Thoracic aorta (tissue), 2 donors: ENCODE results near the gene COL15A1. TPM values are rescaled to one million over a fixed set of nuclear protein-coding genes. Genes with fewer than 3 reads are reported as not detected.

Source experiments
- ATAC-seq: fragments of 150-250 bp; one replicate; pipeline ENCODE4 v1.8.0; 2017; ENCODE audit warnings: low read depth; ENCODE audit not compliant: insufficient number of reproducible peaks, low FRiP score
- DNase-seq: peaks from one replicate; pipeline ENCODE4 v3.0.0-alpha.2; 2020; ENCODE audit warnings: low spot score
- H3K27ac ChIP-seq, 2 donors: fragments of 200-600 bp; sonication (generic); 1 replicate in 1 of 2; 2 replicates in 1 of 2; pipeline ENCODE4 v1.5.1; 2016; ENCODE audit warnings: mild to moderate bottlenecking in 2 of 2, moderate library complexity in 2 of 2
- H3K27me3 ChIP-seq: fragments of 200-600 bp; sonication (generic); replicated peaks from 2 replicates; pipeline ENCODE4 v1.6.0; 2016; ENCODE audit warnings: mild to moderate bottlenecking; ENCODE audit not compliant: insufficient read depth
- H3K36me3 ChIP-seq: fragments of 200-600 bp; sonication (generic); one replicate; pipeline ENCODE4 v1.5.1; 2016
- H3K4me1 ChIP-seq, 2 donors: fragments of 200-600 bp; sonication (generic); 1 replicate in 1 of 2; 2 replicates in 1 of 2; pipeline versions ENCODE4 v1.5.1 to v1.6.0; 2016; ENCODE audit warnings: low read depth in 2 of 2, mild to moderate bottlenecking in 1 of 2; ENCODE audit not compliant: control insufficient read depth in 1 of 2
- H3K4me3 ChIP-seq: fragments of 200-600 bp; sonication (generic); 2 replicates; pipeline ENCODE4 v1.5.1; 2016; ENCODE audit warnings: mild to moderate bottlenecking
- H3K9me3 ChIP-seq: fragments of 200-600 bp; sonication (generic); 2 replicates; pipeline ENCODE4 v1.5.1; 2016
- CTCF ChIP-seq: fragments of 200-600 bp; sonication (generic); IDR thresholded peaks from one replicate; pipeline ENCODE4 v1.5.1; 2019; ENCODE audit warnings: antibody characterized with exemption
- total RNA-seq, 2 donors: library from RNA; depleted of rRNA; stranded (reverse); fragments of >200 nt; gene quantifications; one replicate each; pipeline versions ENCODE4 v1.1.0 to v1.2.3, GENCODE V29; 2016

The COL15A1 gene
- total RNA-seq, 2 donors from 2014 or later, result 23.3 to 70.4 TPM

- ATAC-seq, result no peak
- Histone ChIP-seq H3K27me3 (no peaks in the 10 kb centered on the region), H3K4me3 (no peak overlapping the region), H3K9me3 (no peaks in the 10 kb centered on the region), H3K4me1 (peaks cover 25 to 53% of the 10 kb centered on the region in 2 donors), H3K27ac (no peak overlapping the region), H3K36me3 (no peaks in the 10 kb centered on the region)
- no peak for TF ChIP-seq CTCF
- no peak for DNase-seq
These were observed 176.4 kb downstream of the COL15A1 start for GRCh38 chr9:99119976-99120655.

Other genes starting within 250 kb of the COL15A1 start
- gene GABBR2, start 235.0 kb upstream of the COL15A1 start, total RNA-seq, result not detected
- gene ANKS6, start 147.4 kb upstream of the COL15A1 start, total RNA-seq, result 10 to 100 TPM; 35.1 to 45.8 TPM
- gene GALNT12, start 136.2 kb upstream of the COL15A1 start, total RNA-seq, result 10 to 100 TPM in 1 of 2 donors, 1 to 10 TPM in 1; 6.8 to 30.1 TPM
- gene TGFBR1, start 161.2 kb downstream of the COL15A1 start, total RNA-seq, result 10 to 100 TPM; 76.8 to 87.2 TPM